ENCODE results near the gene FTHL17. TPM values are rescaled to one million over a fixed set of nuclear protein-coding genes. Genes with fewer than 3 reads are reported as not detected.

Gene FTHL17
- total and polyA plus RNA-seq, 2 donors (not counting 1 experiment from before 2014, with no cell fraction given) = not detected

DNA sequence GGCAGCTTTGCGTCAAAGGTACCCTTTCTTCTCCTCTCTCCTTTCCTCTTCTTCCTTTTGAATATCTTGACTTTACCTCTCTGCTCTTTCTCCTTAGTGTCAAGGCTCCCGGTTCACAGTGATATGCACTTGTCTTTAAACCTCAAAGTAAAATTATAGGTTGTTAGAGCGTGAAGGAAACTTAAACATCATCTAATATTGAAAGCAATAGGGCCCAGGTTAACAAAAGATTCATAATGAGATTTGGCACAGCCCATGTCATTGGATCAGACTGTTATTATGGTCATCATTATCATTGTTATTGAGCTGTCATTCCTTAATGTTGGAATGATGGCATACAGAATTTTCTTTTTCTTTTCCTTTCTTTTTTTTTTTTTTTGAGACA lies 32.5 kb downstream of the FTHL17 start:
- no peak overlapping the region for H3K9ac ChIP-seq (ENCODE audit: low read length)
- WGBS (ENCODE audit: insufficient coverage) = no CpG with 5 or more reads among the region's 3 CpGs
- POLR2A ChIA-PET = no interaction called here
- Mint-ChIP-seq H3K4me1 (no peaks in the 10 kb centered on the region), H3K9me3 (ENCODE audit: insufficient read depth) (no peaks in the 10 kb centered on the region), H3K27me3 (peaks cover 6% of the 10 kb centered on the region), H3K4me3 (no peak overlapping the region), H3K27ac (no peak overlapping the region)
- H4K20me1 ChIP-seq (ENCODE audit: control insufficient read depth, insufficient read depth, low read length, poor library complexity, severe bottlenecking) = no peaks in the 10 kb centered on the region
- no peak overlapping the region for H3K4me3 ChIP-seq (ENCODE audit: control extremely low read depth in 1 of 5, extremely low read depth in 1 of 5, insufficient read depth in 1 of 5, low read depth in 2 of 5, low read length in 4 of 5)
- H3K79me2 ChIP-seq (ENCODE audit: control insufficient read depth, insufficient read depth, low read length) = no peaks in the 10 kb centered on the region
- intact Hi-C loops (cut with micrococcal nuclease) = loop anchor here (1.0 kb wide), 2 partner anchors 175 to 254 kb away; no protein-coding TSS in a partner anchor
- CTCF ChIA-PET = interaction anchor here (0.7 to 5.6 kb wide), 19 partner anchors 9 to 621 kb away, joined by 3 to 121 read pairs (median 5); no protein-coding TSS in a partner anchor
- H3K27ac ChIP-seq (ENCODE audit: low read length in 2 of 2) = no peak overlapping the region
- no peak overlapping the region for H3K4me2 ChIP-seq (replicated peaks; ENCODE audit: low read depth, low read length, poor library complexity, severe bottlenecking)
- H3K9me3 ChIP-seq (ENCODE audit: control extremely low read depth in 1 of 3, control insufficient read depth in 2 of 3, insufficient read depth in 1 of 3, low read length in 2 of 3) = no peaks in the 10 kb centered on the region
- DNase-seq (no peak), ATAC-seq (ENCODE audit: low read depth) (no peak)
- H2AFZ ChIP-seq (ENCODE audit: insufficient read depth, low read depth, low read length, poor library complexity, severe bottlenecking) = no peak overlapping the region
- TF ChIP-seq EZH2 (IDR thresholded peaks at IDR 0.05; ENCODE audit: borderline replicate concordance, insufficient read depth, low read depth, low read length, poor library complexity, severe bottlenecking) = no peak
- TF ChIP-seq, protein P1, sequence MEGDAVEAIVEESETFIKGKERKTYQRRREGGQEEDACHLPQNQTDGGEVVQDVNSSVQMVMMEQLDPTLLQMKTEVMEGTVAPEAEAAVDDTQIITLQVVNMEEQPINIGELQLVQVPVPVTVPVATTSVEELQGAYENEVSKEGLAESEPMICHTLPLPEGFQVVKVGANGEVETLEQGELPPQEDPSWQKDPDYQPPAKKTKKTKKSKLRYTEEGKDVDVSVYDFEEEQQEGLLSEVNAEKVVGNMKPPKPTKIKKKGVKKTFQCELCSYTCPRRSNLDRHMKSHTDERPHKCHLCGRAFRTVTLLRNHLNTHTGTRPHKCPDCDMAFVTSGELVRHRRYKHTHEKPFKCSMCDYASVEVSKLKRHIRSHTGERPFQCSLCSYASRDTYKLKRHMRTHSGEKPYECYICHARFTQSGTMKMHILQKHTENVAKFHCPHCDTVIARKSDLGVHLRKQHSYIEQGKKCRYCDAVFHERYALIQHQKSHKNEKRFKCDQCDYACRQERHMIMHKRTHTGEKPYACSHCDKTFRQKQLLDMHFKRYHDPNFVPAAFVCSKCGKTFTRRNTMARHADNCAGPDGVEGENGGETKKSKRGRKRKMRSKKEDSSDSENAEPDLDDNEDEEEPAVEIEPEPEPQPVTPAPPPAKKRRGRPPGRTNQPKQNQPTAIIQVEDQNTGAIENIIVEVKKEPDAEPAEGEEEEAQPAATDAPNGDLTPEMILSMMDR (IDR thresholded peaks at IDR 0.05) = no peak
- no peaks in the 10 kb centered on the region for H3K27me3 ChIP-seq (replicated peaks in 1 of 4; ENCODE audit: control extremely low read depth in 1 of 4, control insufficient read depth in 3 of 4, insufficient read depth in 4 of 4, low read length in 3 of 4)
- no peaks in the 10 kb centered on the region for H3K36me3 ChIP-seq (replicated peaks in 1 of 2; ENCODE audit: control extremely low read depth in 1 of 2, control insufficient read depth in 1 of 2, extremely low read depth in 1 of 2, insufficient read depth in 2 of 2, low read length in 1 of 2)
- no peaks in the 10 kb centered on the region for H3K4me1 ChIP-seq (ENCODE audit: control insufficient read depth in 2 of 2, insufficient read depth in 2 of 2, low read length in 2 of 2)

DNA sequence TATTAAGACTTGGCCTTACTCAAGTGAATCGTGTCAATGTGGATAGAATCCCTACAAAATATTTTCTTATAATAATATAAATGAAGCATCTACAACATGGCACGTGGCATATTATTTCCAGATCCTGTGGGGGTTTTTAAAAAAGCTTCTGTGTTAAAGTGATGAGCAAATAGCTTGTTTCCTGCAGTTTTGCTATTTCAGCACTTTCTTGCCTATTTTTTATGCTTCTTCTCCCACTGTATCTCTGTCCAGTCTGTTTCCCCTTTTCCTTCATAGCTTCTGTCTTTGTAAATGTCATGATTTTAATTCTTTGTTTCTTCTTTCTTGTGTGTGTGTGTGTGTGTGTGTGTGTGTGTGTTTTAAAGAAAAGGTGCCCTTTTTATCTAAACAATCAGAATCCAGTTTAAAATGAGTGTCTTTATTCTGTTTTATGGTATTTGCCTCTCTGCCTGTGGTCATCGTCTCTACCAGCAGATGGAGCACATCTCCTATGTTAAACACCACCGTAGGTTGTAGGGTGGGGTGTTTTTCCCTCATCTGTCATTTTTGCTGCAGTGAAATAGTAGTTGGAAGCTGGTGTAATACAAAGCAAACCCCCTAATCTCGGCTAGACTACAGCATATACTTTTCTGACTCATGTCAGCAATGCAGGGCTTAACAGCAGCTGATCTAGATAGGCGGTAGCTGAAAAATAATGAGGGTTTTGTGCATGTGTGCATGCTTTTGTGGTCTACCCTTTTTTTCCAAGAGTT lies 33.1 kb downstream of the FTHL17 start:
- Histone ChIP-seq H3K9me3 (ENCODE audit: control extremely low read depth in 1 of 3, control insufficient read depth in 2 of 3, insufficient read depth in 1 of 3, low read length in 2 of 3) (no peaks in the 10 kb centered on the region), H3K4me3 (ENCODE audit: control extremely low read depth in 1 of 5, extremely low read depth in 1 of 5, insufficient read depth in 1 of 5, low read depth in 2 of 5, low read length in 4 of 5) (no peak overlapping the region), H3K79me2 (ENCODE audit: control insufficient read depth, insufficient read depth, low read length) (no peaks in the 10 kb centered on the region), H3K4me2 (replicated peaks; ENCODE audit: low read depth, low read length, poor library complexity, severe bottlenecking) (no peak overlapping the region), H3K27ac (ENCODE audit: low read length in 2 of 2) (no peak overlapping the region), H3K4me1 (ENCODE audit: control insufficient read depth in 2 of 2, insufficient read depth in 2 of 2, low read length in 2 of 2) (no peaks in the 10 kb centered on the region), H4K20me1 (ENCODE audit: control insufficient read depth, insufficient read depth, low read length, poor library complexity, severe bottlenecking) (no peaks in the 10 kb centered on the region), H2AFZ (ENCODE audit: insufficient read depth, low read depth, low read length, poor library complexity, severe bottlenecking) (no peak overlapping the region), H3K9ac (ENCODE audit: low read length) (no peak overlapping the region), H3K36me3 (replicated peaks in 1 of 2; ENCODE audit: control extremely low read depth in 1 of 2, control insufficient read depth in 1 of 2, extremely low read depth in 1 of 2, insufficient read depth in 2 of 2, low read length in 1 of 2) (no peaks in the 10 kb centered on the region), H3K27me3 (replicated peaks in 1 of 4; ENCODE audit: control extremely low read depth in 1 of 4, control insufficient read depth in 3 of 4, insufficient read depth in 4 of 4, low read length in 3 of 4) (no peaks in the 10 kb centered on the region)
- DNase-seq (peak; percentile 45), ATAC-seq (ENCODE audit: low read depth) (peak; percentile 41)
- WGBS (ENCODE audit: insufficient coverage) = no CpG with 5 or more reads among the region's 6 CpGs
- Mint-ChIP-seq H3K9me3 (ENCODE audit: insufficient read depth) (no peaks in the 10 kb centered on the region), H3K27me3 (peaks cover 6% of the 10 kb centered on the region), H3K4me1 (no peaks in the 10 kb centered on the region), H3K4me3 (no peak overlapping the region), H3K27ac (no peak overlapping the region)
- ChIA-PET CTCF (interaction anchor here (0.7 to 5.6 kb wide), 28 partner anchors 8 to 622 kb away, joined by 3 to 121 read pairs (median 4); no protein-coding TSS in a partner anchor), POLR2A (no interaction called here)
- TF ChIP-seq, protein P1 (IDR thresholded peaks at IDR 0.05) = peak; percentile 58
- TF ChIP-seq EZH2 (IDR thresholded peaks at IDR 0.05; ENCODE audit: borderline replicate concordance, insufficient read depth, low read depth, low read length, poor library complexity, severe bottlenecking) = no peak
- intact Hi-C loops (cut with micrococcal nuclease) = loop anchor here (1.0 kb wide), 2 partner anchors 176 to 255 kb away; no protein-coding TSS in a partner anchor

All from B cell (primary cell).